Endothelial cell of umbilical vein (primary cell): ENCODE measurements around the gene NT5DC4. TPM values are rescaled to one million over a fixed set of nuclear protein-coding genes. Genes with fewer than 3 reads are reported as not detected.

Source experiments
- BruUV-seq: library from RNA; stranded (reverse); fragments of 400-500 nt; replicated peaks from 2 replicates; lab custom pipeline; 2021; lab: Mats Ljungman, UMichigan
- CTCF ChIA-PET: fragments of 300-600, 350-600 bp; sonication (Branson Sonifier 250); formaldehyde crosslinking; loops from one replicate; lab custom pipeline; 2021; ENCODE audit warnings: antibody characterized with exemption, inconsistent platforms; lab: Charles Lee
- POLR2A ChIA-PET: fragments of 300-600, 350-600 bp; sonication (Branson Sonifier 250); formaldehyde crosslinking; loops from one replicate; lab custom pipeline; 2021; ENCODE audit warnings: antibody characterized with exemption, inconsistent platforms; lab: Charles Lee
- DNase-seq: peaks from one replicate; pipeline ENCODE4 v3.0.0-alpha.2; 2011; ENCODE audit warnings: low read depth, low spot score
- FAIRE-seq: peaks from 2 replicates; lab custom pipeline; 2011; peaks lifted over from hg19 to GRCh38; lab: Jason Lieb, UNC
- H2AFZ ChIP-seq: 2 replicates; pipeline ENCODE4 v1.6.0; 2012; ENCODE audit warnings: low read depth, low read length, control low read depth, inconsistent platforms
- H3K27ac ChIP-seq: 2 replicates; pipeline ENCODE4 v1.5.1; 2011; ENCODE audit warnings: low read depth, mild to moderate bottlenecking, control low read depth, low read length, moderate library complexity; ENCODE audit not compliant: insufficient read depth
- H3K27me3 ChIP-seq, 2 experiments: 2 replicates each; pipeline versions ENCODE4 v1.6.0 to v1.6.1; 2011; ENCODE audit warnings: low read length in 2 of 2, mixed read lengths in 1 of 2; ENCODE audit not compliant: control insufficient read depth in 2 of 2, insufficient read depth in 2 of 2
- H3K36me3 ChIP-seq, 2 experiments: 2 replicates in 1 of 2; 3 replicates in 1 of 2; pipeline ENCODE4 v1.5.1; 2011; ENCODE audit warnings: low read length in 2 of 2, mild to moderate bottlenecking in 1 of 2, moderate library complexity in 1 of 2; ENCODE audit not compliant: control insufficient read depth in 2 of 2, insufficient read depth in 2 of 2; ENCODE audit errors: extremely low read depth in 1 of 2
- H3K4me1 ChIP-seq: 3 replicates; pipeline ENCODE4 v1.5.1; 2011; ENCODE audit warnings: mild to moderate bottlenecking, low read length; ENCODE audit not compliant: control insufficient read depth, insufficient read depth; ENCODE audit errors: extremely low read depth
- H3K4me2 ChIP-seq: 2 replicates; pipeline ENCODE4 v1.6.1; 2011; ENCODE audit warnings: low read length, control low read depth, mixed read lengths; ENCODE audit not compliant: insufficient read depth
- H3K4me3 ChIP-seq, 3 experiments: fragments of 200-600 bp in 1 of 3; sonication (generic), shearing (Covaris generic) in 1 of 3; replicated peaks in 1 of 3; 2 replicates each; pipeline ENCODE4 v1.5.1; 2011 to 2016; ENCODE audit warnings: control low read depth in 3 of 3, low read length in 3 of 3, mild to moderate bottlenecking in 2 of 3, inconsistent platforms in 1 of 3, low read depth in 1 of 3, moderate library complexity in 1 of 3; ENCODE audit not compliant: insufficient read depth in 1 of 3
- H3K79me2 ChIP-seq: 2 replicates; pipeline ENCODE4 v1.6.0; 2012; ENCODE audit warnings: low read length, inconsistent platforms; ENCODE audit not compliant: control insufficient read depth, insufficient read depth
- H3K9ac ChIP-seq: replicated peaks from 2 replicates; pipeline ENCODE3; 2011; ENCODE audit warnings: low read length, control low read depth; ENCODE audit not compliant: insufficient read depth; ENCODE audit errors: extremely low read depth
- H3K9me1 ChIP-seq: replicated peaks from 3 replicates; pipeline ENCODE4 v1.6.0; 2011; ENCODE audit warnings: mild to moderate bottlenecking, low read length; ENCODE audit not compliant: control insufficient read depth, insufficient read depth; ENCODE audit errors: extremely low read depth
- H3K9me3 ChIP-seq: replicated peaks from 2 replicates; pipeline ENCODE4 v1.5.1; 2012; ENCODE audit warnings: low read length, inconsistent platforms; ENCODE audit not compliant: control insufficient read depth, insufficient read depth
- H4K20me1 ChIP-seq: replicated peaks from 2 replicates; pipeline ENCODE3; 2011; ENCODE audit warnings: mild to moderate bottlenecking, low read length; ENCODE audit not compliant: control insufficient read depth, insufficient read depth; ENCODE audit errors: extremely low read depth
- EZH2 ChIP-seq: IDR thresholded peaks from 2 replicates; pipeline ENCODE4 v1.6.1; 2012; ENCODE audit warnings: borderline replicate concordance, low read depth, mild to moderate bottlenecking, moderate library complexity, low read length, inconsistent platforms; ENCODE audit not compliant: severe bottlenecking
- FOS ChIP-seq: IDR thresholded peaks from 2 replicates; pipeline ENCODE4 v1.6.1; 2011; ENCODE audit warnings: mild to moderate bottlenecking, low read length, moderate library complexity, borderline replicate concordance; ENCODE audit not compliant: insufficient read depth
- GATA2 ChIP-seq: IDR thresholded peaks from 2 replicates; pipeline ENCODE4 v1.7.0; 2011; ENCODE audit warnings: low read depth, mild to moderate bottlenecking, moderate library complexity, mixed read lengths, low read length; ENCODE audit not compliant: insufficient read length, insufficient read depth
- JUN ChIP-seq: IDR thresholded peaks from 2 replicates; pipeline ENCODE4 v1.6.1; 2011; ENCODE audit warnings: borderline replicate concordance, low read depth; ENCODE audit not compliant: insufficient read length, insufficient read depth
- MYC ChIP-seq: IDR thresholded peaks from one replicate; pipeline ENCODE4 v1.6.1; 2011; ENCODE audit warnings: mild to moderate bottlenecking, low read depth, low read length
- POLR2A ChIP-seq: IDR thresholded peaks from 2 replicates; pipeline ENCODE4 v1.6.1; 2012; ENCODE audit warnings: low read depth, mild to moderate bottlenecking, control low read depth, low read length
- POLR2AphosphoS5 ChIP-seq: IDR thresholded peaks from 2 replicates; pipeline ENCODE4 v1.6.1; 2012; ENCODE audit warnings: low read depth, mild to moderate bottlenecking, control low read depth, low read length, moderate library complexity; ENCODE audit not compliant: insufficient read depth
- dilution Hi-C: fragments of 300-500 bp; cut with MboI; formaldehyde crosslinking; loops from one replicate; pipeline ENCODE4 v1.15.0; 2019; ENCODE audit warnings: low sequenced_read_pairs; ENCODE audit not compliant: extremely low pct_ligation_motif_present
- intact Hi-C: fragments of 100-400 bp; cut with micrococcal nuclease; formaldehyde crosslinking; loops from one replicate; pipeline ENCODE4 v1.10.0; 2022
- polyA plus RNA-seq, 4 experiments: library from polyadenylated mRNA; depleted of rRNA in 3 of 4; stranded (reverse) in 3 of 4; unstranded in 1 of 4; fragments of >200 nt; gene quantifications; 2 replicates each; pipeline versions ENCODE4 v1.2.1 to v1.2.3, GENCODE V29; 2011 to 2012; ENCODE audit warnings: missing spikeins in 1 of 4
- total RNA-seq: library from RNA; stranded (reverse); gene quantifications from 2 replicates; pipeline ENCODE4 v1.2.3, GENCODE V29; 2021
- TF ChIP-seq, protein P1 (sequence below): IDR thresholded peaks from 2 replicates; pipeline ENCODE4 v1.6.1; 2011; ENCODE audit not compliant: insufficient read depth, insufficient read length
- TF ChIP-seq, protein P2 (sequence below), 2 donors: IDR thresholded peaks; 1 replicate in 1 of 2; 2 replicates in 1 of 2; pipeline ENCODE4 v1.5.1; 2011; ENCODE audit warnings: low read length in 2 of 2, mild to moderate bottlenecking in 2 of 2, moderate library complexity in 2 of 2, control low read depth in 1 of 2, inconsistent platforms in 1 of 2, low read depth in 1 of 2; ENCODE audit not compliant: insufficient read depth in 1 of 2; ENCODE audit errors: extremely low read depth in 1 of 2

Gene NT5DC4
- total and polyA plus RNA-seq, 2 donors (not counting 3 experiments of a cell fraction or from before 2014, with no cell fraction given) = not detected

DNA sequence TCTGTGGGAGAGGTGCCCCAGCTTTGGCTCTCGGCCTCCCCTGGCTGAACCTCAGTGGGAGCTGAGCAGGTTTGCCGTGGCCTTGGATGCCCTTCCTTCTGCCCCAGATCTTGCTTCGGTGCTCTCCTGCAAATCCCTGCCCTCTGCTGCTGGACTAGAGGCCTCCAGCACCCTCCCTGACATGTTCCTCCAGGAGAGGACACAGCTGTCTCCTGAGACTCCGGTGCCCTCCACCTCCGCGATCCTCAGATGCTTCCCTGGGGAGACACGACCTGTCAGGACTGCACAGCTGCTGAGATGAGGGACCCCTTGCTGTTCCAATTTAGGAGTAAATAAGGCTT, 7.3 kb upstream of the NT5DC4 start:
- Histone ChIP-seq H3K27ac (no peak overlapping the region), H3K4me2 (no peak overlapping the region), H4K20me1 (no peaks in the 10 kb centered on the region), H3K27me3 (peaks cover 0 to 1% of the 10 kb centered on the region in 2 experiments), H3K36me3 (no peaks in the 10 kb centered on the region), H3K9me1 (no peaks in the 10 kb centered on the region), H3K9ac (no peak overlapping the region), H3K4me3 (no peak overlapping the region), H3K4me1 (no peaks in the 10 kb centered on the region), H3K9me3 (no peaks in the 10 kb centered on the region), H3K79me2 (no peaks in the 10 kb centered on the region), H2AFZ (no peak overlapping the region)
- dilution Hi-C loops (no loop called here), intact Hi-C loops (no loop called here)
- TF ChIP-seq GATA2 (no peak), FOS (no peak), JUN (no peak), POLR2A (no peak), POLR2AphosphoS5 (no peak), MYC (no peak), EZH2 (no peak)
- TF ChIP-seq, protein P1, sequence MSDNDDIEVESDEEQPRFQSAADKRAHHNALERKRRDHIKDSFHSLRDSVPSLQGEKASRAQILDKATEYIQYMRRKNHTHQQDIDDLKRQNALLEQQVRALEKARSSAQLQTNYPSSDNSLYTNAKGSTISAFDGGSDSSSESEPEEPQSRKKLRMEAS = no peak
- TF ChIP-seq, protein P2, sequence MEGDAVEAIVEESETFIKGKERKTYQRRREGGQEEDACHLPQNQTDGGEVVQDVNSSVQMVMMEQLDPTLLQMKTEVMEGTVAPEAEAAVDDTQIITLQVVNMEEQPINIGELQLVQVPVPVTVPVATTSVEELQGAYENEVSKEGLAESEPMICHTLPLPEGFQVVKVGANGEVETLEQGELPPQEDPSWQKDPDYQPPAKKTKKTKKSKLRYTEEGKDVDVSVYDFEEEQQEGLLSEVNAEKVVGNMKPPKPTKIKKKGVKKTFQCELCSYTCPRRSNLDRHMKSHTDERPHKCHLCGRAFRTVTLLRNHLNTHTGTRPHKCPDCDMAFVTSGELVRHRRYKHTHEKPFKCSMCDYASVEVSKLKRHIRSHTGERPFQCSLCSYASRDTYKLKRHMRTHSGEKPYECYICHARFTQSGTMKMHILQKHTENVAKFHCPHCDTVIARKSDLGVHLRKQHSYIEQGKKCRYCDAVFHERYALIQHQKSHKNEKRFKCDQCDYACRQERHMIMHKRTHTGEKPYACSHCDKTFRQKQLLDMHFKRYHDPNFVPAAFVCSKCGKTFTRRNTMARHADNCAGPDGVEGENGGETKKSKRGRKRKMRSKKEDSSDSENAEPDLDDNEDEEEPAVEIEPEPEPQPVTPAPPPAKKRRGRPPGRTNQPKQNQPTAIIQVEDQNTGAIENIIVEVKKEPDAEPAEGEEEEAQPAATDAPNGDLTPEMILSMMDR (IDR thresholded peaks at IDR 0.05; ENCODE audit: extremely low read depth in 1 of 2, insufficient read depth in 1 of 2, low read depth in 1 of 2, low read length in 2 of 2) = no peak
- BruUV-seq = no TSS peak
- FAIRE-seq (no peak), DNase-seq (no peak)
- POLR2A ChIA-PET = no interaction called here
- CTCF ChIA-PET = interaction anchor here (0.5 to 1.5 kb wide), 4 partner anchors 11 to 109 kb away, joined by 3 to 4 read pairs (median 3); no protein-coding TSS in a partner anchor
